ENCODE data around the gene TIAM2. TPM values are rescaled to one million over a fixed set of nuclear protein-coding genes. Genes with fewer than 3 reads are reported as not detected.

The TIAM2 gene
- total and polyA plus RNA-seq, 9 donors, result 9.1 to 15.6 (median 10.3) TPM

GRCh38 chr6:154984146-154984545, 11.0 kb upstream of the TIAM2 start:
- intact Hi-C loops (cut with DNase I), result no loop called here
- Histone ChIP-seq H3K27me3 (no peaks in the 10 kb centered on the region), H3K4me1 (ENCODE audit: insufficient read depth) (no peaks in the 10 kb centered on the region), H3K36me3 (no peaks in the 10 kb centered on the region), H3K27ac (no peak overlapping the region), H3K4me3 (no peak overlapping the region), H3K9me3 (no peaks in the 10 kb centered on the region)
- no peak for TF ChIP-seq EP300 (IDR thresholded peaks at IDR 0.05)
- TF ChIP-seq, protein P1, sequence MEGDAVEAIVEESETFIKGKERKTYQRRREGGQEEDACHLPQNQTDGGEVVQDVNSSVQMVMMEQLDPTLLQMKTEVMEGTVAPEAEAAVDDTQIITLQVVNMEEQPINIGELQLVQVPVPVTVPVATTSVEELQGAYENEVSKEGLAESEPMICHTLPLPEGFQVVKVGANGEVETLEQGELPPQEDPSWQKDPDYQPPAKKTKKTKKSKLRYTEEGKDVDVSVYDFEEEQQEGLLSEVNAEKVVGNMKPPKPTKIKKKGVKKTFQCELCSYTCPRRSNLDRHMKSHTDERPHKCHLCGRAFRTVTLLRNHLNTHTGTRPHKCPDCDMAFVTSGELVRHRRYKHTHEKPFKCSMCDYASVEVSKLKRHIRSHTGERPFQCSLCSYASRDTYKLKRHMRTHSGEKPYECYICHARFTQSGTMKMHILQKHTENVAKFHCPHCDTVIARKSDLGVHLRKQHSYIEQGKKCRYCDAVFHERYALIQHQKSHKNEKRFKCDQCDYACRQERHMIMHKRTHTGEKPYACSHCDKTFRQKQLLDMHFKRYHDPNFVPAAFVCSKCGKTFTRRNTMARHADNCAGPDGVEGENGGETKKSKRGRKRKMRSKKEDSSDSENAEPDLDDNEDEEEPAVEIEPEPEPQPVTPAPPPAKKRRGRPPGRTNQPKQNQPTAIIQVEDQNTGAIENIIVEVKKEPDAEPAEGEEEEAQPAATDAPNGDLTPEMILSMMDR (IDR thresholded peaks at IDR 0.05), result no peak
- TF ChIP-seq POLR2A (IDR thresholded peaks at IDR 0.05), result no peak
- WGBS, 3 donors, result 75 to 78% (median 75%) methylated on average over 4 of the region's 4 CpGs
- DNase-seq, result no peak

DNA sequence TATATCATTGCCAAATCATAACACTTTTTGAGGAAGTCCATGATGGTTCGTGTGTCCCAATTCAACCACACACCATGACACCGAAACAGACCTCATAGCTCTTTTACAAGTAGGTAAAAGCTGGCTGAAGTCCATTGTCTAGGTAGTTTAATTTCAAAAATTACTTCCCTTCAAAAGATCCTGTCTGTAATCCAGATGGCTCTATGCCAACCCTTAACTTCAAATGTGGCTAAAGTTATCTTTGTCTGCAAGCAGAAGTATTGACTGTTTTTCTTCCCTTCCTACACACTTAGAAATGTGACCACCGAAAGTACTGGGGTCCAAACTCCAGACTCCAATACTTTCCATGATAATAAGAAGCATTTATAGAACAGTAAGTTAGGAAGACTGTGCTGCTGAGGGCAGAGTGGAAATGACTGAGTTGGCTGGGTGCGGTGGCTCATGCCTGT, 8.3 kb upstream of the TIAM2 start:
- WGBS, 3 donors, result 69 to 73% (median 72%) methylated on average over 4 of the region's 4 CpGs
- no peaks in the 10 kb centered on the region for H3K36me3 ChIP-seq
- H3K27ac ChIP-seq, result no peak overlapping the region
- H3K4me3 ChIP-seq, result no peak overlapping the region
- DNase-seq, result no peak
- H3K27me3 ChIP-seq, result no peaks in the 10 kb centered on the region
- intact Hi-C loops (cut with DNase I), result no loop called here
- H3K4me1 ChIP-seq (ENCODE audit: insufficient read depth), result no peaks in the 10 kb centered on the region
- no peaks in the 10 kb centered on the region for H3K9me3 ChIP-seq
- TF ChIP-seq EP300 (IDR thresholded peaks at IDR 0.05), result no peak
- TF ChIP-seq POLR2A (IDR thresholded peaks at IDR 0.05), result no peak
- TF ChIP-seq, protein P1 (IDR thresholded peaks at IDR 0.05), result no peak

DNA sequence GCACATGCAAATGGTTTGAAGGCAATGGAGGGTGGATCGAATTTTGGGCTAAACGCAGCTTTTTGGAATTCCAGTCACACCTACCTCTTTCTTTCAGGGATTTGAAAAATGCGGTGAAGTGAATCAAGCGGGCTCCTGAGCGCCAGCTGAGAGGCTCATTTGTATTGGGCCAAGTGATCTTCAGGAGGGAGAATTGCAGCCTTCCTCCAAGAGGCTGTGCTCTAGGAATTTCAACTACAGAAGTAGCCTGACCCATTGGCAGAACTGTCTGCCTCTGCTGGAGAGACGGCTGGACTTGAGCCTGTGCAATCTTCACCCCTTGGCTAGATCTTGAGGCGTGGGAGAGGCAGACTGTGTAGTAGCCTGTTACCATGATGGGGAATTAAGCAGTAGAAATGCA, 5.7 kb upstream of the TIAM2 start:
- 76 to 84% (median 77%) methylated on average over 7 of the region's 7 CpGs for WGBS, 3 donors
- Histone ChIP-seq H3K27me3 (no peaks in the 10 kb centered on the region), H3K4me3 (no peak overlapping the region), H3K4me1 (ENCODE audit: insufficient read depth) (no peaks in the 10 kb centered on the region), H3K9me3 (no peaks in the 10 kb centered on the region), H3K27ac (no peak overlapping the region), H3K36me3 (no peaks in the 10 kb centered on the region)
- DNase-seq, result no peak
- intact Hi-C loops (cut with DNase I), result no loop called here
- no peak for TF ChIP-seq POLR2A (IDR thresholded peaks at IDR 0.05)
- TF ChIP-seq, protein P1 (IDR thresholded peaks at IDR 0.05), result no peak
- TF ChIP-seq EP300 (IDR thresholded peaks at IDR 0.05), result no peak

- 41 to 51% (median 47%) methylated on average over 4 of the region's 4 CpGs for whole genome bisulfite sequencing, 3 donors
- Histone ChIP-seq H3K4me3 (no peak overlapping the region), H3K9me3 (no peaks in the 10 kb centered on the region), H3K27me3 (no peaks in the 10 kb centered on the region), H3K27ac (no peak overlapping the region), H3K36me3 (no peaks in the 10 kb centered on the region), H3K4me1 (ENCODE audit: insufficient read depth) (peaks cover 2% of the 10 kb centered on the region)
- intact Hi-C loops (cut with DNase I), result no loop called here
- no peak for DNase-seq
- TF ChIP-seq, protein P1 (IDR thresholded peaks at IDR 0.05), result no peak
- TF ChIP-seq POLR2A (IDR thresholded peaks at IDR 0.05) (no peak), EP300 (IDR thresholded peaks at IDR 0.05) (no peak)
Measured at GRCh38 chr6:154991207-154991606, 3.9 kb upstream of the TIAM2 start.

Data from ovary (tissue), 9 donors.